Subcutaneous abdominal adipose tissue (tissue), 5 donors: ENCODE data around the gene TRIO.

Source experiments
- H3K27ac ChIP-seq: one replicate; pipeline ENCODE4 v1.7.0; 2013; ENCODE audit warnings: low read depth, mild to moderate bottlenecking, inconsistent platforms, low read length, moderate library complexity
- H3K27me3 ChIP-seq, 5 donors: one replicate each; pipeline ENCODE4 v1.7.0; 2013; ENCODE audit warnings: low read length in 5 of 5, inconsistent platforms in 1 of 5; ENCODE audit not compliant: control insufficient read depth in 5 of 5, insufficient read depth in 4 of 5
- H3K36me3 ChIP-seq, 5 donors: one replicate each; pipeline ENCODE4 v1.7.0; 2013; ENCODE audit warnings: low read length in 5 of 5; ENCODE audit not compliant: control insufficient read depth in 5 of 5, insufficient read depth in 5 of 5
- H3K4me1 ChIP-seq, 5 donors: one replicate each; pipeline ENCODE4 v1.7.0; 2013; ENCODE audit warnings: low read length in 5 of 5, mild to moderate bottlenecking in 3 of 5, moderate library complexity in 1 of 5; ENCODE audit not compliant: control insufficient read depth in 5 of 5, insufficient read depth in 5 of 5
- H3K4me3 ChIP-seq, 5 donors: one replicate each; pipeline ENCODE4 v1.7.0; 2013; ENCODE audit warnings: low read length in 5 of 5, low read depth in 1 of 5
- H3K9ac ChIP-seq, 5 donors: one replicate each; pipeline ENCODE4 v1.7.0; 2013; ENCODE audit warnings: low read length in 5 of 5, mild to moderate bottlenecking in 4 of 5, moderate library complexity in 3 of 5
- H3K9me3 ChIP-seq, 5 donors: one replicate each; pipeline ENCODE4 v1.7.0; 2013; ENCODE audit warnings: low read length in 5 of 5; ENCODE audit not compliant: control insufficient read depth in 5 of 5
- donor health status: healthy.
- donor health status: healthy.
- donor health status: healthy.
- donor health status: healthy.
- donor health status: healthy.

TRIO gene

GRCh38 chr5:14109041-14109747 lies 33.9 kb upstream of the TRIO start:
- Histone ChIP-seq H3K36me3 (no peaks in the 10 kb centered on the region), H3K9me3 (no peaks in the 10 kb centered on the region), H3K4me3 (peak overlapping the region in 1 of 5 donors; percentile 15), H3K9ac (no peak overlapping the region), H3K27ac (peak overlapping the region; percentile 26), H3K4me1 (peaks cover 3 to 12% (median 9%) of the 10 kb centered on the region in 5 donors), H3K27me3 (no peaks in the 10 kb centered on the region)

GRCh38 chr5:14109771-14110170 lies 33.4 kb upstream of the TRIO start:
- H3K27ac ChIP-seq = no peak overlapping the region
- no peak overlapping the region for H3K9ac ChIP-seq

GRCh38 chr5:14110196-14110595 lies 32.9 kb upstream of the TRIO start:
- Histone ChIP-seq H3K9ac (no peak overlapping the region), H3K27me3 (no peaks in the 10 kb centered on the region), H3K9me3 (no peaks in the 10 kb centered on the region), H3K4me3 (no peak overlapping the region), H3K27ac (no peak overlapping the region), H3K36me3 (no peaks in the 10 kb centered on the region), H3K4me1 (peaks cover 3 to 12% (median 9%) of the 10 kb centered on the region in 5 donors)

More at GRCh38 chr5:14109771-14110170, 33.4 kb upstream of the TRIO start:
- Histone ChIP-seq H3K36me3 (no peaks in the 10 kb centered on the region), H3K4me1 (peaks cover 3 to 12% (median 9%) of the 10 kb centered on the region in 5 donors), H3K9me3 (no peaks in the 10 kb centered on the region), H3K27me3 (no peaks in the 10 kb centered on the region), H3K4me3 (no peak overlapping the region)

GRCh38 chr5:14110680-14111079 lies 32.5 kb upstream of the TRIO start:
- Histone ChIP-seq H3K9me3 (no peaks in the 10 kb centered on the region), H3K27me3 (no peaks in the 10 kb centered on the region), H3K9ac (no peak overlapping the region), H3K4me3 (no peak overlapping the region), H3K4me1 (peaks cover 3 to 12% (median 9%) of the 10 kb centered on the region in 5 donors), H3K27ac (no peak overlapping the region), H3K36me3 (no peaks in the 10 kb centered on the region)

GRCh38 chr5:14112998-14113652 lies 30.0 kb upstream of the TRIO start:
- Histone ChIP-seq H3K27ac (no peak overlapping the region), H3K36me3 (no peaks in the 10 kb centered on the region), H3K27me3 (no peaks in the 10 kb centered on the region), H3K9me3 (no peaks in the 10 kb centered on the region), H3K9ac (no peak overlapping the region), H3K4me3 (no peak overlapping the region), H3K4me1 (peaks cover 3 to 10% (median 7%) of the 10 kb centered on the region in 5 donors)

DNA sequence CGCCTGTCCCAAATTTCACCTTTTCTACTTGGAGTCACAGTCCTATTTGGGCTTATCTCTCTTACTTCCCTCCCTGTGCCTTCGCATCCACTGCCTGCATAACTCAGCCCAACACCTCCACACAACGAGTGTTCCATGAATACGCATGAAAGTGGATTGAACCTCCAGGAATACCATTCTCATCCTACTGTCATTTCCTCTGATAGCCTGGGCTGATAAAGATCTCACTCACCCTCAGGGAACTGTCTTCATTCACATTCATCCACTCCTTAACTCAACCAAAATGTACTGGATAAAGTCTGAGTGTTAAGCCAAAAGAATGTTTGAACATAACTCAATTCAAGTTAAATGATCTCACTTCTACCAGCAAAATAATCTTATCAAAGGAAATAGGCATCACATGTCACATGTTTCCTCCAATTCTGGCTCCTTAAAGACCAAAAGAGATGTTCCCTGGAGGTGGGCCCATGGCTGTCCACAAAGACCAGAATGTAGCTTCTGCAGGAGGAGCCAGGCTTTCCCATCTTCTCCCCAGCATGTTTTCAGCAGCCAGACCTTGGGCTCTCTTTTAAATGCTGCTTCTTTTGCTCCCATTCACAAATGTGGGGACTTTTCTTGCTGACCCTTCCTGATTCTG lies 28.4 kb upstream of the TRIO start:
- Histone ChIP-seq H3K9ac (no peak overlapping the region), H3K4me3 (no peak overlapping the region), H3K36me3 (no peaks in the 10 kb centered on the region), H3K4me1 (peaks cover 0 to 4% (median 0%) of the 10 kb centered on the region in 5 donors), H3K27ac (no peak overlapping the region), H3K9me3 (no peaks in the 10 kb centered on the region), H3K27me3 (no peaks in the 10 kb centered on the region)

GRCh38 chr5:14115323-14115895 lies 27.7 kb upstream of the TRIO start:
- no peaks in the 10 kb centered on the region for H3K27me3 ChIP-seq
- peaks cover 0 to 4% (median 0%) of the 10 kb centered on the region in 5 donors for H3K4me1 ChIP-seq
- no peak overlapping the region for H3K9ac ChIP-seq
- H3K9me3 ChIP-seq = no peaks in the 10 kb centered on the region
- H3K36me3 ChIP-seq = no peaks in the 10 kb centered on the region
- no peak overlapping the region for H3K4me3 ChIP-seq
- H3K27ac ChIP-seq = no peak overlapping the region

- no peaks in the 10 kb centered on the region for H3K27me3 ChIP-seq
- peaks cover 0 to 4% (median 0%) of the 10 kb centered on the region in 5 donors for H3K4me1 ChIP-seq
- no peaks in the 10 kb centered on the region for H3K36me3 ChIP-seq
- H3K4me3 ChIP-seq = no peak overlapping the region
- H3K9me3 ChIP-seq = no peaks in the 10 kb centered on the region
- H3K27ac ChIP-seq = no peak overlapping the region
- H3K9ac ChIP-seq = no peak overlapping the region
Measured at GRCh38 chr5:14118551-14119320, 24.4 kb upstream of the TRIO start.

GRCh38 chr5:14120176-14120575 lies 23.0 kb upstream of the TRIO start:
- no peaks in the 10 kb centered on the region for H3K27me3 ChIP-seq
- peaks cover 0 to 4% (median 0%) of the 10 kb centered on the region in 5 donors for H3K4me1 ChIP-seq
- no peak overlapping the region for H3K4me3 ChIP-seq
- H3K9me3 ChIP-seq = no peaks in the 10 kb centered on the region
- H3K27ac ChIP-seq = no peak overlapping the region
- no peak overlapping the region for H3K9ac ChIP-seq
- H3K36me3 ChIP-seq = no peaks in the 10 kb centered on the region
